GM10266 (cell line): Measurements from ENCODE around the gene NEK1.

Source experiments
- DNase-seq: peaks from one replicate; pipeline ENCODE4 v3.0.0; 2012; ENCODE audit errors: extremely low spot score
- CTCF ChIP-seq: IDR thresholded peaks from 2 replicates; pipeline ENCODE4 v1.5.1; 2012; ENCODE audit warnings: mild to moderate bottlenecking, low read depth; ENCODE audit not compliant: control insufficient read depth, insufficient read depth; ENCODE audit errors: missing control alignments

Gene NEK1

GRCh38 chr4:169619518-169619957 is 7.2 kb upstream of the NEK1 start:
- TF ChIP-seq CTCF, result peak; percentile 54
- DNase-seq, result peak; percentile 50

- TF ChIP-seq CTCF, result no peak
- no peak for DNase-seq
Measured at GRCh38 chr4:169618986-169619385, 6.6 kb upstream of the NEK1 start.

- TF ChIP-seq CTCF, result no peak
- DNase-seq, result no peak
Measured at GRCh38 chr4:169618286-169618685, 5.9 kb upstream of the NEK1 start.

- no peak for TF ChIP-seq CTCF
- no peak for DNase-seq
Measured at GRCh38 chr4:169617306-169617705, 4.9 kb upstream of the NEK1 start.

GRCh38 chr4:169616846-169617245 is 4.5 kb upstream of the NEK1 start:
- TF ChIP-seq CTCF, result no peak
- no peak for DNase-seq

- no peak for DNase-seq
- TF ChIP-seq CTCF, result no peak
Measured at GRCh38 chr4:169615467-169616106, 3.2 kb upstream of the NEK1 start.

- peak; percentile 78 for TF ChIP-seq CTCF
- peak; percentile 61 for DNase-seq
Measured at GRCh38 chr4:169612871-169613859, 782 bp upstream of the NEK1 start.
